Mononuclear cell (primary cell): ENCODE data around the gene SCUBE1. TPM values are rescaled to one million over a fixed set of nuclear protein-coding genes. Genes with fewer than 3 reads are reported as not detected.

Source experiments
- H3K27me3 ChIP-seq: 2 replicates; pipeline ENCODE4 v1.6.0; 2011; ENCODE audit warnings: low read length, control low read depth; ENCODE audit not compliant: insufficient read depth
- H3K4me1 ChIP-seq: 2 replicates; pipeline ENCODE4 v1.5.1; 2011; ENCODE audit warnings: mild to moderate bottlenecking, low read length, control low read depth; ENCODE audit not compliant: insufficient read depth
- H3K4me3 ChIP-seq: 2 replicates; pipeline ENCODE4 v1.5.1; 2011; ENCODE audit warnings: mild to moderate bottlenecking, low read length, moderate library complexity
- H3K9me3 ChIP-seq: 2 replicates; pipeline ENCODE4 v1.5.1; 2011; ENCODE audit warnings: low read depth, mild to moderate bottlenecking, control low read depth, low read length
- total RNA-seq: library from RNA; depleted of rRNA; stranded (reverse); fragments of >200 nt; gene quantifications from one replicate; pipeline ENCODE4 v1.2.3, GENCODE V29; 2012

SCUBE1 gene
- total RNA-seq = 0.94 TPM

GRCh38 chr22:43343262-43343669 lies at the start of gene SCUBE1:
TSS of gene SCUBE1 (minus strand) at chr22:43343372. CDS start at chr22:43343261, 111 bp downstream.
- Histone ChIP-seq H3K27me3 (peaks cover 30% of the 10 kb centered on the region), H3K4me3 (no peak within 1 kb of the TSS), H3K4me1 (peaks cover 41% of the 10 kb centered on the region), H3K9me3 (no peaks in the 10 kb centered on the region)

- Histone ChIP-seq H3K27me3 (no peaks in the 10 kb centered on the region), H3K9me3 (no peaks in the 10 kb centered on the region), H3K4me1 (no peaks in the 10 kb centered on the region), H3K4me3 (no peak overlapping the region)
Measured at GRCh38 chr22:43392385-43392989, 49.3 kb upstream of the SCUBE1 start.

GRCh38 chr22:43391306-43391705 lies 48.1 kb upstream of the SCUBE1 start:
- H3K9me3 ChIP-seq = no peaks in the 10 kb centered on the region

GRCh38 chr22:43390872-43391271 lies 47.7 kb upstream of the SCUBE1 start:
- peaks cover 1% of the 10 kb centered on the region for H3K4me1 ChIP-seq
- H3K4me3 ChIP-seq = no peak overlapping the region
- no peaks in the 10 kb centered on the region for H3K9me3 ChIP-seq
- H3K27me3 ChIP-seq = peaks cover 4% of the 10 kb centered on the region

More at GRCh38 chr22:43391306-43391705, 48.1 kb upstream of the SCUBE1 start:
- no peak overlapping the region for H3K4me3 ChIP-seq
- H3K4me1 ChIP-seq = no peaks in the 10 kb centered on the region
- peaks cover 3% of the 10 kb centered on the region for H3K27me3 ChIP-seq

GRCh38 chr22:43390166-43390565 lies 47.0 kb upstream of the SCUBE1 start:
- Histone ChIP-seq H3K4me1 (peaks cover 6% of the 10 kb centered on the region), H3K27me3 (peaks cover 6% of the 10 kb centered on the region), H3K4me3 (no peak overlapping the region), H3K9me3 (no peaks in the 10 kb centered on the region)

GRCh38 chr22:43389227-43389836 lies 46.2 kb upstream of the SCUBE1 start:
- Histone ChIP-seq H3K9me3 (no peaks in the 10 kb centered on the region), H3K4me3 (no peak overlapping the region), H3K4me1 (peaks cover 6% of the 10 kb centered on the region), H3K27me3 (peaks cover 6% of the 10 kb centered on the region)

- Histone ChIP-seq H3K27me3 (peaks cover 6% of the 10 kb centered on the region), H3K9me3 (no peaks in the 10 kb centered on the region), H3K4me1 (peaks cover 6% of the 10 kb centered on the region)
Measured at GRCh38 chr22:43388420-43388851, 45.3 kb upstream of the SCUBE1 start.

GRCh38 chr22:43387815-43388214 lies 44.6 kb upstream of the SCUBE1 start:
- Histone ChIP-seq H3K9me3 (no peaks in the 10 kb centered on the region), H3K4me3 (no peak overlapping the region), H3K4me1 (peaks cover 6% of the 10 kb centered on the region), H3K27me3 (peaks cover 6% of the 10 kb centered on the region)

More at GRCh38 chr22:43388420-43388851, 45.3 kb upstream of the SCUBE1 start:
- H3K4me3 ChIP-seq = no peak overlapping the region

GRCh38 chr22:43385770-43386641 lies 42.8 kb upstream of the SCUBE1 start:
- Histone ChIP-seq H3K9me3 (no peaks in the 10 kb centered on the region), H3K4me1 (peaks cover 12% of the 10 kb centered on the region), H3K4me3 (no peak overlapping the region), H3K27me3 (peaks cover 6% of the 10 kb centered on the region)

GRCh38 chr22:43384863-43385262 lies 41.7 kb upstream of the SCUBE1 start:
- Histone ChIP-seq H3K9me3 (no peaks in the 10 kb centered on the region), H3K4me1 (peaks cover 12% of the 10 kb centered on the region), H3K27me3 (peaks cover 6% of the 10 kb centered on the region), H3K4me3 (no peak overlapping the region)

- Histone ChIP-seq H3K9me3 (no peaks in the 10 kb centered on the region), H3K4me1 (peaks cover 26% of the 10 kb centered on the region), H3K4me3 (no peak overlapping the region), H3K27me3 (peaks cover 9% of the 10 kb centered on the region)
Measured at GRCh38 chr22:43381693-43382092, 38.5 kb upstream of the SCUBE1 start.

GRCh38 chr22:43377896-43378704 lies 34.9 kb upstream of the SCUBE1 start:
- H3K9me3 ChIP-seq = no peaks in the 10 kb centered on the region

GRCh38 chr22:43377548-43377895 lies 34.4 kb upstream of the SCUBE1 start:
- no peak overlapping the region for H3K4me3 ChIP-seq
- H3K4me1 ChIP-seq = peaks cover 20% of the 10 kb centered on the region
- no peaks in the 10 kb centered on the region for H3K9me3 ChIP-seq
- peaks cover 18% of the 10 kb centered on the region for H3K27me3 ChIP-seq

More at GRCh38 chr22:43377896-43378704, 34.9 kb upstream of the SCUBE1 start:
- H3K27me3 ChIP-seq = peaks cover 18% of the 10 kb centered on the region
- no peak overlapping the region for H3K4me3 ChIP-seq
- peaks cover 20% of the 10 kb centered on the region for H3K4me1 ChIP-seq

- Histone ChIP-seq H3K27me3 (peaks cover 18% of the 10 kb centered on the region), H3K4me1 (peaks cover 20% of the 10 kb centered on the region), H3K4me3 (no peak overlapping the region), H3K9me3 (no peaks in the 10 kb centered on the region)
Measured at GRCh38 chr22:43376765-43377547, 33.8 kb upstream of the SCUBE1 start.
